Breast epithelium (tissue), 3 donors: Measurements from ENCODE around the gene RIMS1.

Source experiments
- CTCF ChIP-seq, 3 donors: fragments of 450-650 bp; IDR thresholded peaks; one replicate each; pipeline ENCODE4 v1.5.1; 2016 to 2017; ENCODE audit warnings: antibody characterized with exemption in 3 of 3, mild to moderate bottlenecking in 3 of 3, moderate library complexity in 3 of 3
- POLR2A ChIP-seq: fragments of 450-650 bp; IDR thresholded peaks from one replicate; pipeline ENCODE4 v1.6.1; 2016; ENCODE audit warnings: antibody characterized with exemption, mild to moderate bottlenecking, moderate library complexity

- TF ChIP-seq CTCF (IDR thresholded peaks at IDR 0.05) (no peak), POLR2A (no peak)
Observed at GRCh38 chr6:72111611-72112010, 225.3 kb downstream of the RIMS1 start.
